ENCODE measurements around the gene DLG2. TPM values are rescaled to one million over a fixed set of nuclear protein-coding genes. Genes with fewer than 3 reads are reported as not detected.

Gene DLG2
- total and polyA plus RNA-seq, 2 donors (not counting 3 experiments of a cell fraction or from before 2014, with no cell fraction given), result 0.15 to 1.1 TPM

DNA sequence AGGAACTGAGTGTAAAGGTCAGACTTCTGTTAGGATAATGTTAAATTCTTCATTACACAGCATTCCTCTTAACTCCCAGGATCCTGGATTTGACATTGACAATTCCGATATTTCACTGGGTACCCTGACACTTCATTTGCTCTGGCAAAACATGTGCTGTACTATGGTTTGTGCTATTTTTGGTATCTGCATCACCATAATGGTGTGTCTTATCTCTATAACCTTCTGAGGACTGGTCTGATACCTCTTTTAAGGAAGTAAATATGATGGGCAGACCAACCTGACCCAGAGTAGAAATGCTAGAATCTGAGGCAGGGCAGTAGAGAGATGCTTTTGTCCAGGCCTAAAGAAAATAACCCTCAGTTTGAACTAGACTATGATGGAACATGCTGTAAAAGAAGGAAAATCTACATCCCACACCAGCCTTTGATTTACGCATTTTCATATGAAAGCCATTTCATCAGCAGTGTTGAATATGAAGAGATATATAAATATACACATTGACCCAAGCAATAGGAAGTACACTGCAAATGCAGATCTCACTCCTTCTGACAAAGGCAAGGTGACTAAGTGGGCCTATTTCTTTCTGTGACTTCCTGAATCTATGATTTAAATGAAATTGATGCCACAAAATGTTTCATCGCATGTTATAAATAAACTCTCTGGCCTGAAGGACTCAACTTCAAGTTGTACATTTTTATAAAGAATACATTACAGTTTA is 966.7 kb downstream of the DLG2 start:
- no peak overlapping the region for H3K27ac ChIP-seq (ENCODE audit: insufficient read depth, low read depth, low read length)
- TF ChIP-seq FOS (IDR thresholded peaks at IDR 0.05; ENCODE audit: borderline replicate concordance, insufficient read depth, low read length) (no peak), JUN (IDR thresholded peaks at IDR 0.05; ENCODE audit: borderline replicate concordance, insufficient read depth, insufficient read length, low read depth) (no peak)
- H3K9ac ChIP-seq (replicated peaks; ENCODE audit: extremely low read depth, insufficient read depth, low read length), result no peak overlapping the region
- H4K20me1 ChIP-seq (replicated peaks; ENCODE audit: control insufficient read depth, extremely low read depth, insufficient read depth, low read length), result no peaks in the 10 kb centered on the region
- dilution Hi-C loops (cut with MboI; ENCODE audit: extremely low pct_ligation_motif_present, low sequenced_read_pairs) (no loop called here), intact Hi-C loops (cut with micrococcal nuclease) (no loop called here)
- no peaks in the 10 kb centered on the region for H3K36me3 ChIP-seq (ENCODE audit: control insufficient read depth in 2 of 2, extremely low read depth in 1 of 2, insufficient read depth in 2 of 2, low read length in 2 of 2)
- no peak overlapping the region for H3K4me2 ChIP-seq (ENCODE audit: insufficient read depth, low read length)
- FAIRE-seq (no peak), DNase-seq (ENCODE audit: low read depth, low spot score) (no peak)
- H3K79me2 ChIP-seq (ENCODE audit: control insufficient read depth, insufficient read depth, low read length), result no peaks in the 10 kb centered on the region
- ChIA-PET CTCF (no interaction called here), POLR2A (no interaction called here)
- H3K9me1 ChIP-seq (replicated peaks; ENCODE audit: control insufficient read depth, extremely low read depth, insufficient read depth, low read length), result no peaks in the 10 kb centered on the region
- H2AFZ ChIP-seq (ENCODE audit: low read depth, low read length), result no peak overlapping the region
- H3K9me3 ChIP-seq (replicated peaks; ENCODE audit: control insufficient read depth, insufficient read depth, low read length), result no peaks in the 10 kb centered on the region
- H3K4me3 ChIP-seq (replicated peaks in 1 of 3; ENCODE audit: insufficient read depth in 1 of 3, low read depth in 1 of 3, low read length in 3 of 3), result no peak overlapping the region
- no peaks in the 10 kb centered on the region for H3K27me3 ChIP-seq (ENCODE audit: control insufficient read depth in 2 of 2, insufficient read depth in 2 of 2, low read length in 2 of 2)
- no TSS peak for BruUV-seq (replicated peaks)
- H3K4me1 ChIP-seq (ENCODE audit: control insufficient read depth, extremely low read depth, insufficient read depth, low read length), result no peaks in the 10 kb centered on the region

DNA sequence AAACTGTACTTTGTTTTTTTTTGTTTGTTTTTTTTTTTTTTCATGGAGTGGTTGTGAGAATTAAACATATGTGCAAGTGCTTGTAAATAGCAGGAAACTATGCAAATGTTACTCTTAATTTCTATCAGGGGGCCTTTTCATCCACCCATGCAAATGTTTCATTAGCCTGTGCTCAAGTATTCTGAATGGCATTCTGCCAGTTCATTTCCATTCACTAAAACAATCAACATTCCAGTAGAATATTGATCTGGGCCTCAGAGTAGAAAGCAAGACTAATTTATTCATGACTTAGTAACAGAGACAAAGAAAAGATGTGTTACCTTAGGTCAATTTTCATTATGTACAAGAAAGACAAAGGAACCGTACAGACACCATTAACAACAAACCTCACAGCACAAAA is 971.4 kb downstream of the DLG2 start:
- no peaks in the 10 kb centered on the region for H4K20me1 ChIP-seq (replicated peaks; ENCODE audit: control insufficient read depth, extremely low read depth, insufficient read depth, low read length)
- no peaks in the 10 kb centered on the region for H3K36me3 ChIP-seq (ENCODE audit: control insufficient read depth in 2 of 2, extremely low read depth in 1 of 2, insufficient read depth in 2 of 2, low read length in 2 of 2)
- ChIA-PET CTCF (no interaction called here), POLR2A (no interaction called here)
- FAIRE-seq, result no peak
- intact Hi-C loops (cut with micrococcal nuclease), result no loop called here
- TF ChIP-seq GATA2 (IDR thresholded peaks at IDR 0.05; ENCODE audit: insufficient read depth, insufficient read length, low read depth, low read length), result no peak
- no peak for TF ChIP-seq JUN (IDR thresholded peaks at IDR 0.05; ENCODE audit: borderline replicate concordance, insufficient read depth, insufficient read length, low read depth)
- no peak for TF ChIP-seq CTCF (IDR thresholded peaks at IDR 0.05; ENCODE audit: extremely low read depth in 1 of 2, insufficient read depth in 1 of 2, low read depth in 1 of 2, low read length in 2 of 2)
- TF ChIP-seq FOS (IDR thresholded peaks at IDR 0.05; ENCODE audit: borderline replicate concordance, insufficient read depth, low read length), result no peak
- TF ChIP-seq POLR2A (IDR thresholded peaks at IDR 0.05; ENCODE audit: low read depth, low read length), result no peak
- TF ChIP-seq MAX (IDR thresholded peaks at IDR 0.05; ENCODE audit: insufficient read depth, insufficient read length), result no peak
- no peak for TF ChIP-seq MYC (IDR thresholded peaks at IDR 0.05; ENCODE audit: low read depth, low read length)
- no peak for TF ChIP-seq EZH2 (IDR thresholded peaks at IDR 0.05; ENCODE audit: borderline replicate concordance, low read depth, low read length, severe bottlenecking)
- TF ChIP-seq POLR2AphosphoS5 (IDR thresholded peaks at IDR 0.05; ENCODE audit: insufficient read depth, low read depth, low read length), result no peak
- dilution Hi-C loops (cut with MboI; ENCODE audit: extremely low pct_ligation_motif_present, low sequenced_read_pairs), result no loop called here
- H3K9me3 ChIP-seq (replicated peaks; ENCODE audit: control insufficient read depth, insufficient read depth, low read length), result no peaks in the 10 kb centered on the region
- no peak overlapping the region for H3K9ac ChIP-seq (replicated peaks; ENCODE audit: extremely low read depth, insufficient read depth, low read length)
- no peaks in the 10 kb centered on the region for H3K79me2 ChIP-seq (ENCODE audit: control insufficient read depth, insufficient read depth, low read length)
- H2AFZ ChIP-seq (ENCODE audit: low read depth, low read length), result no peak overlapping the region
- no peak overlapping the region for H3K4me2 ChIP-seq (ENCODE audit: insufficient read depth, low read length)
- H3K4me3 ChIP-seq (replicated peaks in 1 of 3; ENCODE audit: insufficient read depth in 1 of 3, low read depth in 1 of 3, low read length in 3 of 3), result no peak overlapping the region
- H3K9me1 ChIP-seq (replicated peaks; ENCODE audit: control insufficient read depth, extremely low read depth, insufficient read depth, low read length), result no peaks in the 10 kb centered on the region
- no peak for DNase-seq (ENCODE audit: low read depth, low spot score)
- H3K27me3 ChIP-seq (ENCODE audit: control insufficient read depth in 2 of 2, insufficient read depth in 2 of 2, low read length in 2 of 2), result no peaks in the 10 kb centered on the region
- no TSS peak for BruUV-seq (replicated peaks)
- H3K4me1 ChIP-seq (ENCODE audit: control insufficient read depth, extremely low read depth, insufficient read depth, low read length), result no peaks in the 10 kb centered on the region
- no peak overlapping the region for H3K27ac ChIP-seq (ENCODE audit: insufficient read depth, low read depth, low read length)
